ENCODE measurements around the gene PSMB9. TPM values are rescaled to one million over a fixed set of nuclear protein-coding genes. Genes with fewer than 3 reads are reported as not detected.
A peak's percentile ranks its signal among the peaks of the same experiment; 100 is the strongest.

PSMB9 gene
- total and polyA plus RNA-seq, 9 of the 15 experiments (the other 6 are each of a cell fraction or from before 2014, with no cell fraction given) = 1.1 to 3.7 (median 2.4) TPM

GRCh38 chr6:32838114-32838958 lies 15.7 kb upstream of the PSMB9 start, which contains the start of gene TAP2 (continued):
- peak; percentile 49 for TF ChIP-seq SMAD4 (CRISPR knock-in tag; conservative IDR thresholded peaks at IDR 0.05)
- TF ChIP-seq NCOA4 (IDR thresholded peaks at IDR 0.05; ENCODE audit: partially characterized antibody) = no peak
- no peak for TF ChIP-seq PCBP1 (IDR thresholded peaks at IDR 0.05; ENCODE audit: low read depth, low read length, poor library complexity, severe bottlenecking)
- no peak for TF ChIP-seq ZNF407 (IDR thresholded peaks at IDR 0.05; ENCODE audit: low read depth)
- TF ChIP-seq GTF2F1 (IDR thresholded peaks at IDR 0.05; ENCODE audit: low read depth, low read length) = 0 out of 2 replicates have a peak, but pooled peaks have one; percentile 54
- TF ChIP-seq TOE1 (IDR thresholded peaks at IDR 0.05; ENCODE audit: borderline replicate concordance) = peak; percentile 36; the same call in 1 of the 2 replicates
- TF ChIP-seq TOE1 (CRISPR knock-in tag; IDR thresholded peaks at IDR 0.05; ENCODE audit: borderline replicate concordance, low read depth) = no peak
- no peak for TF ChIP-seq NR2F6 (CRISPR knock-in tag; IDR thresholded peaks at IDR 0.05)
- TF ChIP-seq MXI1 (IDR thresholded peaks at IDR 0.05; ENCODE audit: low read depth, low read length) = peak; percentile 52; the same call in 1 of the 2 replicates
- TF ChIP-seq E4F1 (CRISPR knock-in tag; IDR thresholded peaks at IDR 0.05; ENCODE audit: borderline replicate concordance) = no peak
- no peak for TF ChIP-seq ZNF212 (CRISPR knock-in tag; IDR thresholded peaks at IDR 0.05)
- no peak for TF ChIP-seq STAT5A (IDR thresholded peaks at IDR 0.05; ENCODE audit: borderline replicate concordance, low read length)
- no peak for TF ChIP-seq ZBTB34 (CRISPR knock-in tag; IDR thresholded peaks at IDR 0.05)
- no peak for TF ChIP-seq CEBPB (tag; IDR thresholded peaks at IDR 0.05)
- peak; percentile 78 for TF ChIP-seq EP400 (IDR thresholded peaks at IDR 0.05)
- no peak for TF ChIP-seq COPS2 (conservative IDR thresholded peaks at IDR 0.05)

Data from K562 (cell line).